A673 (cell line): Measurements from ENCODE around the gene PCP2. TPM values are rescaled to one million over a fixed set of nuclear protein-coding genes. Genes with fewer than 3 reads are reported as not detected.

ENCODE experiments used
- BruUV-seq: library from RNA; stranded (reverse); fragments of 400-500 nt; replicated peaks from 2 replicates; lab custom pipeline; 2021; lab: Mats Ljungman, UMichigan
- CTCF ChIA-PET: fragments of 300-600 bp; sonication (Branson Sonifier 250); formaldehyde crosslinking; loops from one replicate; lab custom pipeline; 2022; ENCODE audit warnings: antibody characterized with exemption; lab: Charles Lee
- POLR2A ChIA-PET: fragments of 300-600 bp; sonication (Branson Sonifier 250); formaldehyde crosslinking; loops from one replicate; lab custom pipeline; 2022; ENCODE audit warnings: antibody characterized with exemption; ENCODE audit not compliant: low non-redundant PET; lab: Charles Lee
- DNase-seq: peaks from one replicate; pipeline ENCODE4 v3.0.0-alpha.2; 2015; ENCODE audit warnings: low spot score
- H3K27ac ChIP-seq: fragments of 200-600 bp; sonication (generic); 2 replicates; pipeline ENCODE4 v1.5.1; 2016; ENCODE audit warnings: mixed run types, low read depth, mild to moderate bottlenecking, mixed read lengths, antibody characterized with exemption, low read length; ENCODE audit not compliant: poor library complexity, severe bottlenecking
- H3K27me3 ChIP-seq: fragments of 200-600 bp; sonication (generic); replicated peaks from 2 replicates; pipeline ENCODE4 v1.6.1; 2017; ENCODE audit warnings: mixed run types, low read depth, mild to moderate bottlenecking, mixed read lengths, antibody characterized with exemption, low read length; ENCODE audit not compliant: insufficient read depth, poor library complexity
- H3K36me3 ChIP-seq: fragments of 200-600 bp; sonication (generic); 2 replicates; pipeline ENCODE4 v1.6.1; 2016; ENCODE audit warnings: mixed run types, mild to moderate bottlenecking, mixed read lengths, antibody characterized with exemption, low read length; ENCODE audit not compliant: insufficient read depth, poor library complexity, severe bottlenecking
- H3K4me1 ChIP-seq: fragments of 200-600 bp; sonication (generic); 2 replicates; pipeline ENCODE4 v1.6.1; 2017; ENCODE audit warnings: mixed run types, mild to moderate bottlenecking, mixed read lengths, antibody characterized with exemption, low read length; ENCODE audit not compliant: insufficient read depth, poor library complexity, severe bottlenecking
- H3K4me3 ChIP-seq: fragments of 200-600 bp; sonication (generic); 2 replicates; pipeline ENCODE4 v1.5.1; 2016; ENCODE audit warnings: low read depth, mixed run types, mild to moderate bottlenecking, mixed read lengths, low read length; ENCODE audit not compliant: poor library complexity, severe bottlenecking
- H3K9me3 ChIP-seq: fragments of 200-600 bp; sonication (generic); 2 replicates; pipeline ENCODE4 v1.6.1; 2016; ENCODE audit warnings: mixed run types, low read depth, mild to moderate bottlenecking, mixed read lengths, antibody characterized with exemption, low read length; ENCODE audit not compliant: poor library complexity, severe bottlenecking
- CTCF ChIP-seq: fragments of 300-800, 200-600 bp; sonication (generic); conservative IDR thresholded peaks from 2 replicates; pipeline ENCODE4 v1.5.1; 2017; ENCODE audit warnings: low read depth, mild to moderate bottlenecking, antibody characterized with exemption, low read length, moderate library complexity, mixed read lengths
- EZH2 ChIP-seq: fragments of 200-600 bp; sonication (generic); IDR thresholded peaks from 2 replicates; pipeline ENCODE4 v1.6.1; 2017; ENCODE audit warnings: borderline replicate concordance, low read depth, mild to moderate bottlenecking, mixed read lengths, antibody characterized with exemption, low read length; ENCODE audit not compliant: poor library complexity, severe bottlenecking
- intact Hi-C: fragments of 100-400 bp; cut with micrococcal nuclease; formaldehyde crosslinking; loops from one replicate; pipeline ENCODE4 v1.10.0; 2022; ENCODE audit not compliant: unreplicated experiment
- total RNA-seq: library from RNA; stranded (reverse); gene quantifications from 2 replicates; pipeline ENCODE4 v1.2.3, GENCODE V29; 2021

The PCP2 gene
- total RNA-seq, 1 experiment from 2014 or later: not detected

GRCh38 chr19:7640803-7641202 is 7.3 kb upstream of the PCP2 start:
- BruUV-seq: no TSS peak
- no peaks in the 10 kb centered on the region for H3K9me3 ChIP-seq
- H3K36me3 ChIP-seq: no peaks in the 10 kb centered on the region
- ChIA-PET POLR2A (no interaction called here), CTCF (no interaction called here)
- H3K27me3 ChIP-seq: no peaks in the 10 kb centered on the region
- intact Hi-C loops: no loop called here
- peaks cover 9% of the 10 kb centered on the region for H3K4me1 ChIP-seq
- H3K4me3 ChIP-seq: no peak overlapping the region
- DNase-seq: no peak
- H3K27ac ChIP-seq: no peak overlapping the region
- no peak for TF ChIP-seq CTCF
- no peak for TF ChIP-seq EZH2

DNA sequence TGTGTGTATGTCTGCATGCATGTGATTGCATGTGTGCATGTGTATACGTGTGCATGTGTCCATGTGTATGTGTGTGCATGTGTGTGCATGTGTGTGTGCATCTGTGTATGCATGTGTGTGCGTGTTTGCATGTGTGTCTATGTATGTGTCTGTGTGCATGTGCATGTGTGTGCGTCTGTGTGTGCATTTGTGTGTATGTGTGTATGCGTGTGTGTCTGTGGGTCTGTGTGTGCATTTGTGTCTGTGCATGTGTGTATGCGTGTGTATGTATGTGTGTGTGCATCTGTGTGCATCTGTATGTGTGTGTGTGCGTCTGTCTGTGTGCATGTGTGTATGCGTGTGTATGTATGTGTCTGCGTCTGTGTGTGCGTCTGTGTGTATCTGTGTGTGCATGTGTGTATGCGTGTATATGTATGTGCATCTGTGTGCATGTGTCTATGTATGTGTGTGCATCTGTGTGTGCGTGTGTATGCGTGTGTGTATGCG is 6.4 kb upstream of the PCP2 start:
- no TSS peak for BruUV-seq
- POLR2A ChIA-PET: no interaction called here
- DNase-seq: no peak
- CTCF ChIA-PET: no interaction called here
- H3K9me3 ChIP-seq: no peaks in the 10 kb centered on the region
- no peaks in the 10 kb centered on the region for H3K27me3 ChIP-seq
- H3K4me1 ChIP-seq: peaks cover 9% of the 10 kb centered on the region
- TF ChIP-seq EZH2 (no peak), CTCF (no peak)
- no peak overlapping the region for H3K4me3 ChIP-seq
- H3K36me3 ChIP-seq: no peaks in the 10 kb centered on the region
- intact Hi-C loops: no loop called here
- H3K27ac ChIP-seq: no peak overlapping the region

GRCh38 chr19:7638802-7639465 is 5.4 kb upstream of the PCP2 start:
- BruUV-seq: no TSS peak
- no peaks in the 10 kb centered on the region for H3K9me3 ChIP-seq
- no peaks in the 10 kb centered on the region for H3K36me3 ChIP-seq
- no peak for TF ChIP-seq CTCF
- no peak for TF ChIP-seq EZH2
- H3K4me1 ChIP-seq: peaks cover 9% of the 10 kb centered on the region
- no peak for DNase-seq
- CTCF ChIA-PET: no interaction called here
- intact Hi-C loops: no loop called here
- no peak overlapping the region for H3K27ac ChIP-seq
- H3K27me3 ChIP-seq: no peaks in the 10 kb centered on the region
- POLR2A ChIA-PET: no interaction called here
- no peak overlapping the region for H3K4me3 ChIP-seq
